ENCODE data around the gene NCK2. TPM values are rescaled to one million over a fixed set of nuclear protein-coding genes. Genes with fewer than 3 reads are reported as not detected.

Gene NCK2
- total and polyA plus RNA-seq, 2 of the 13 experiments (the other 11 are each of a cell fraction or from before 2014, with no cell fraction given) = 14.8 to 23.5 TPM

- no peak for TF ChIP-seq ZBTB33 (CRISPR knock-in tag; IDR thresholded peaks at IDR 0.05)
- no peak for TF ChIP-seq CREBL2 (CRISPR knock-in tag; IDR thresholded peaks at IDR 0.05; ENCODE audit: borderline replicate concordance)
- TF ChIP-seq USF2 (IDR thresholded peaks at IDR 0.05; ENCODE audit: low read depth, low read length) = no peak
- TF ChIP-seq USF2 (CRISPR knock-in tag; IDR thresholded peaks at IDR 0.05; ENCODE audit: borderline replicate concordance) = no peak
- no peak for TF ChIP-seq PLSCR1 (CRISPR knock-in tag; IDR thresholded peaks at IDR 0.05; ENCODE audit: borderline replicate concordance)
- TF ChIP-seq FOSL1 (CRISPR knock-in tag; IDR thresholded peaks at IDR 0.05; ENCODE audit: borderline replicate concordance) = no peak
- TF ChIP-seq ZNF687 (CRISPR knock-in tag; IDR thresholded peaks at IDR 0.05) = no peak
- no peak for TF ChIP-seq THAP9 (CRISPR knock-in tag; IDR thresholded peaks at IDR 0.05; ENCODE audit: borderline replicate concordance)
- no peak for TF ChIP-seq ZNF550 (CRISPR knock-in tag; IDR thresholded peaks at IDR 0.05; ENCODE audit: borderline replicate concordance)
- no peak for TF ChIP-seq ZNF788 (CRISPR knock-in tag; IDR thresholded peaks at IDR 0.05; ENCODE audit: borderline replicate concordance)
- no peak for TF ChIP-seq IKZF5 (CRISPR knock-in tag; IDR thresholded peaks at IDR 0.05)
- TF ChIP-seq ZNF781 (CRISPR knock-in tag; IDR thresholded peaks at IDR 0.05; ENCODE audit: borderline replicate concordance, not compliant biosample characterization) = no peak
- no peak for TF ChIP-seq MTF1 (CRISPR knock-in tag; IDR thresholded peaks at IDR 0.05)
- no peak for TF ChIP-seq DDIT3 (CRISPR knock-in tag; IDR thresholded peaks at IDR 0.05)
- TF ChIP-seq MLLT10 (CRISPR knock-in tag; IDR thresholded peaks at IDR 0.05) = no peak
These were observed 143.9 kb downstream of the NCK2 start (continued) for GRCh38 chr2:105888625-105889024.

Measured in HepG2 (cell line).